ENCODE results near the gene SEMA3A. TPM values are rescaled to one million over a fixed set of nuclear protein-coding genes. Genes with fewer than 3 reads are reported as not detected.
A peak's percentile ranks its signal among the peaks of the same experiment; 100 is the strongest.

Gene SEMA3A
- total RNA-seq, 2 experiments from 2014 or later: 3.2 to 3.3 TPM

DNA sequence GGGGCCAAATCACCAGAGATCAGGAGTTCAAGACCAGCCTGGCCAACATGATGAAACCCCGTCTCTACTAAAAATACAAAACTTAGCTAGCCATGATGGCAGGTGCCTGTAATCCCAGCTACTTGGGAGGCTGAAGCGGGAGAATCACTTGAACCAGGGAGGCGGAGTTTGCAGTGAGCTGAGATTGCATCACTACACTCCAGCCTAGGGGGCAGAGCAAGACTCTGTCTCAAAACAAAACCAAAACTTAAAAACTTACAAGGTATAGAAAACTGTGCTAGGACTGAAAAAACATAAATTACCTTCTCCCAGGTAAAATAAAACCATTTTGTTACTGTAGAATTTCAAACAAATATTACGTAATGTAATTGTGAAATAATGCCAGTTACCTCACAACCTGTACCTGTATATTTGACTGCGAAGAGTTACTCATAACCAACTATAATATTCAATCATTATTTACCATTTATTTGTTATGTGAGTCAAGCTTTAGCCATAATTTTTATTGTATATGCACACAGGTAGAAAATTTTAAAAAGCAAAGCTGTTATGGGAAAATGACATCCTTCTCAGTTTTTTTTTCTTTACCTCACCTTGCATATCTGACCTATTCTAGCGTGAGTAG, 180.9 kb downstream of the SEMA3A start:
- peak; percentile 47 for ATAC-seq (ENCODE audit: low read depth)
- Mint-ChIP-seq H3K9me3 (no peaks in the 10 kb centered on the region), H3K27me3 (no peaks in the 10 kb centered on the region), H3K36me3 (no peaks in the 10 kb centered on the region), H3K4me1 (peaks cover 5% of the 10 kb centered on the region), H3K27ac (no peak overlapping the region), H3K4me3 (no peak overlapping the region)
- POLR2A ChIA-PET: no interaction called here
- DNase-seq: no peak

DNA sequence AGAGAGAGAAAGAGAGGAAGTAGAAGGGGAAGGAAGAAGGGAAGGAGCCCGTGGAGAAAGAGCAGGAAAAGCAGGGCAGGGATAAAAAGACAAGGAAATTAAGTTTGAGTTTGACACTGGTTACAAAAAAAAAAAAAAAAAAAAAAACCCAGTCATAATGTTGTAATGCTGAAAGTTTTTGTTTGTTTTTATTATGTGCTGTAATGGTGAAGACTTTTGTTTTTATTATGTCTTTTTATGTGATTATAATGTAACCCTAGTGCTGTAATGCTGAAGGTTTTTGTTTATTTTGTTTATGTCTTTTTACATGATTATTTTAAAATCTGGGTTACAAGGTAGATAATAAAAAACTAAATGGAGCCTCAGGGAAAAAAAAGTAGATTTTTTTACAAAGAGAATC, 184.8 kb downstream of the SEMA3A start:
- POLR2A ChIA-PET: no interaction called here
- no peaks in the 10 kb centered on the region for H3K36me3 Mint-ChIP-seq

GRCh38 chr7:84009051-84009450, 185.5 kb downstream of the SEMA3A start:
- Mint-ChIP-seq H3K9me3 (no peaks in the 10 kb centered on the region), H3K4me3 (no peak overlapping the region), H3K4me1 (peaks cover 5% of the 10 kb centered on the region), H3K27me3 (no peaks in the 10 kb centered on the region), H3K27ac (no peak overlapping the region), H3K36me3 (no peaks in the 10 kb centered on the region)
- POLR2A ChIA-PET: no interaction called here
- ATAC-seq (ENCODE audit: low read depth) (no peak), DNase-seq (no peak)

More for the DNA sequence above, 184.8 kb downstream of the SEMA3A start:
- ATAC-seq (ENCODE audit: low read depth): no peak
- no peak overlapping the region for H3K27ac Mint-ChIP-seq
- peaks cover 5% of the 10 kb centered on the region for H3K4me1 Mint-ChIP-seq
- H3K9me3 Mint-ChIP-seq: no peaks in the 10 kb centered on the region
- no peak for DNase-seq
- H3K4me3 Mint-ChIP-seq: no peak overlapping the region
- no peaks in the 10 kb centered on the region for H3K27me3 Mint-ChIP-seq

DNA sequence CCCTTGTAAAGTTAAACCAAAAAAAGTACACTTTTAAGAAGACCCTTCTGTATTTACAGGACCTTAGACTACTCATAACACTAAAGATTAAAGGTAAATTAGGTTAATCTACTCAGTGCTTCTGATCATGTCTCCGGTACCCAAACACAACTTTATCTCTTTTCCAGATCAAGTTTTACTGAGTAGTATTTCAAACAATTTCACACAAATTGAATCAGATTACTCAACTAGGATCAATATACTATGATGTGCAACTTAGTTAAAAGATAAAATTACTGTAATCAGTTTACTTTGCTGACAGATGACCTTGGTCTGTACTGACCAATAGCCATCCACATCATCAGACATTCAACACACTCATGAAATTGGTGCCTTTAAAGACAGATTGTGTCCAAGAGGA, 191.4 kb downstream of the SEMA3A start:
- no peak overlapping the region for H3K4me3 Mint-ChIP-seq
- H3K27me3 Mint-ChIP-seq: no peaks in the 10 kb centered on the region
- POLR2A ChIA-PET: no interaction called here
- H3K27ac Mint-ChIP-seq: no peak overlapping the region
- no peaks in the 10 kb centered on the region for H3K4me1 Mint-ChIP-seq
- no peaks in the 10 kb centered on the region for H3K36me3 Mint-ChIP-seq
- DNase-seq: no peak
- no peaks in the 10 kb centered on the region for H3K9me3 Mint-ChIP-seq
- ATAC-seq (ENCODE audit: low read depth): no peak

DNA sequence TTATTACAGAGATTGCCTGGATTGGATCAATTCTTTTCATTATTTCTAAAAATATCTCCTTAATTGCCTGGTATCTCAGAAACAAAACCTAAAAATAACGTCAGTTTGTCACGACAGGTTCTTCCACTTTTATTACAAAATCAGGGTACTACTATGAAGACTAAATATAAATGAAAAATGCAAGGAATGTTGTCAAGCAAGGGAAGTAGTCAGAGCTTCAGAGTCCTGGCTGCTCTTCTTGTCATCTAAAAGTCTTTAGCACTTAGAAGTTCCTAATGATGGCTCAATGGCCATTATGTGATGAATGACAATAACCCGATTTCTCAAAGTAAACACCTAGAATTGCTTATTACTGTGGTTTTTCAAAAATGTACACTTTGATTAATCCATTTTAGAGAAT, 192.2 kb downstream of the SEMA3A start:
- Mint-ChIP-seq H3K27me3 (no peaks in the 10 kb centered on the region), H3K9me3 (no peaks in the 10 kb centered on the region), H3K27ac (no peak overlapping the region), H3K4me3 (no peak overlapping the region), H3K4me1 (no peaks in the 10 kb centered on the region), H3K36me3 (no peaks in the 10 kb centered on the region)
- POLR2A ChIA-PET: no interaction called here
- ATAC-seq (ENCODE audit: low read depth) (no peak), DNase-seq (no peak)

DNA sequence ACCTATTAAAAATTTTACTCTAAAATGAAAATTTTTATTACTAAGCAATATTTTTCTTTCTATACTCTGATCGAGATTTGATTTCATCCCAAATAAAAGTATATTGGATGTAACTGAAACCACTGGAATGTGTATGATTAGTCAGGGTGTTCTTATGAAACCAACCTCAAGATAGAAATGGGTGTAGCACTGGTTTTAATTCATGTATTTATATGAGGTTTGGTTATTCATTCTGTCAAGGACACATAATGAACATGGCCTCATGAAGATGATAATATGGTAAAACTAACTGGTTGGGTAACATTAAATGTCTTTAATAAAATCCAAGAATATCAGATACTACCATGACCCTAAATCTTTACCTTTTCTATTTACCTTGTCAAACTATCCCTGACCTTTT, 197.7 kb downstream of the SEMA3A start:
- Mint-ChIP-seq H3K27me3 (no peaks in the 10 kb centered on the region), H3K4me3 (no peak overlapping the region), H3K9me3 (peaks cover 1% of the 10 kb centered on the region), H3K36me3 (no peaks in the 10 kb centered on the region), H3K27ac (no peak overlapping the region), H3K4me1 (no peaks in the 10 kb centered on the region)
- DNase-seq: no peak
- POLR2A ChIA-PET: no interaction called here
- ATAC-seq (ENCODE audit: low read depth): no peak

DNA sequence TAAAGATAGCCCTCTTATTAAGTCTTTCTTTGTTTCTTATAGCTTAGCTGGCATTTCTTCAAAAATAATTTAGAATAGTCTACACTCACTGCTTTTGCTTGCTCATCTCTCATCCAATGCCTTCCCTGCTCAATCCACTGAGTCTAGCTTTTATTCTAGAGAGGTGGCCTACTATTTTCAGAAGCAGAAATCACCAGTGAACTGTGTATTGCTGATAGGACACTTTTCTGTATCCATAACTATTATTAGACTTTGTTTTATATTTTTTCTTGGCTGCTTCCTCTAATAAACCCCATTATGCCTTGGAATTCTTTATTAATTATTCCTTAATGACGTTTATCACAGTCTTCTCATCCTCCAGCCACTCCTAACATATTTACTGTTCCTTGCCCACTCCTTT, 206.8 kb downstream of the SEMA3A start:
- DNase-seq: no peak
- Mint-ChIP-seq H3K4me3 (no peak overlapping the region), H3K27ac (no peak overlapping the region), H3K4me1 (peaks cover 2% of the 10 kb centered on the region), H3K27me3 (peaks cover 1% of the 10 kb centered on the region), H3K36me3 (peaks cover 2% of the 10 kb centered on the region), H3K9me3 (peaks cover 1% of the 10 kb centered on the region)
- ATAC-seq (ENCODE audit: low read depth): no peak
- POLR2A ChIA-PET: no interaction called here

- H3K9me3 Mint-ChIP-seq: no peaks in the 10 kb centered on the region
- peaks cover 2% of the 10 kb centered on the region for H3K4me1 Mint-ChIP-seq
- peaks cover 2% of the 10 kb centered on the region for H3K36me3 Mint-ChIP-seq
- no peak for DNase-seq
- POLR2A ChIA-PET: interaction anchor here (0.5 kb wide), 1 partner anchor 152 kb away, joined by 4 read pairs; no protein-coding TSS in a partner anchor
- peaks cover 1% of the 10 kb centered on the region for H3K27me3 Mint-ChIP-seq
- no peak for ATAC-seq (ENCODE audit: low read depth)
- no peak overlapping the region for H3K4me3 Mint-ChIP-seq
- peak overlapping the region; percentile 28 for H3K27ac Mint-ChIP-seq
Measured at GRCh38 chr7:83985821-83986220, 208.8 kb downstream of the SEMA3A start.

GRCh38 chr7:83984591-83984990, 210.0 kb downstream of the SEMA3A start:
- DNase-seq (no peak), ATAC-seq (ENCODE audit: low read depth) (no peak)
- POLR2A ChIA-PET: no interaction called here
- Mint-ChIP-seq H3K4me1 (peaks cover 2% of the 10 kb centered on the region), H3K36me3 (peaks cover 2% of the 10 kb centered on the region), H3K4me3 (no peak overlapping the region), H3K9me3 (no peaks in the 10 kb centered on the region), H3K27ac (no peak overlapping the region), H3K27me3 (peaks cover 1% of the 10 kb centered on the region)

GRCh38 chr7:83984076-83984475, 210.5 kb downstream of the SEMA3A start:
- Mint-ChIP-seq H3K27me3 (peaks cover 1% of the 10 kb centered on the region), H3K4me1 (peaks cover 2% of the 10 kb centered on the region), H3K36me3 (peaks cover 2% of the 10 kb centered on the region), H3K9me3 (no peaks in the 10 kb centered on the region), H3K4me3 (no peak overlapping the region), H3K27ac (no peak overlapping the region)
- DNase-seq (no peak), ATAC-seq (ENCODE audit: low read depth) (no peak)
- POLR2A ChIA-PET: no interaction called here

GRCh38 chr7:83983606-83984005, 211.0 kb downstream of the SEMA3A start:
- peaks cover 2% of the 10 kb centered on the region for H3K4me1 Mint-ChIP-seq
- DNase-seq (no peak), ATAC-seq (ENCODE audit: low read depth) (no peak)
- peaks cover 2% of the 10 kb centered on the region for H3K36me3 Mint-ChIP-seq
- H3K9me3 Mint-ChIP-seq: no peaks in the 10 kb centered on the region
- H3K27ac Mint-ChIP-seq: no peak overlapping the region
- POLR2A ChIA-PET: interaction anchor here (0.5 kb wide), 1 partner anchor 200 kb away, joined by 4 read pairs; no protein-coding TSS in a partner anchor
- H3K4me3 Mint-ChIP-seq: no peak overlapping the region
- H3K27me3 Mint-ChIP-seq: peaks cover 1% of the 10 kb centered on the region

GRCh38 chr7:83976302-83976701, 218.3 kb downstream of the SEMA3A start:
- Mint-ChIP-seq H3K27me3 (peaks cover 2% of the 10 kb centered on the region), H3K9me3 (no peaks in the 10 kb centered on the region), H3K36me3 (peaks cover 1% of the 10 kb centered on the region), H3K4me3 (no peak overlapping the region), H3K4me1 (no peaks in the 10 kb centered on the region), H3K27ac (no peak overlapping the region)
- DNase-seq (no peak), ATAC-seq (ENCODE audit: low read depth) (peak; percentile 70)
- POLR2A ChIA-PET: no interaction called here

DNA sequence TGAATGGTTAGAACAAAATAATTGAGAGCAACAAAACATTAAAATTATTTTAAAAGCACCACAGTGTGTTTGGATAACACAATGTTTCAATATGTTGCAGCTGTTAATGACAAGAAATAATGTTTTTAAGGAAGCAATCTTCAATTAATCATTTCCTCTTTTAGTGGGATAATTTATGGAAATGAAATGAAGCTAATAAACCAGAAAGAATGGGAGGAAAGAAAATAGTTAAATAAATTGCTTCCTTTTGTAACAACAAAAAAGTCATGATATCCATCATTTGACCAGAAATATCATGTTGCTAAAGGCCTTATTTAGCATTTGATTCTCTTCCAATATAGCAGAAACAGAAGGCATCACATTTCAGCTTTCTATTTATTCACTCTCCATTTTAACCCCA, 224.5 kb downstream of the SEMA3A start:
- Mint-ChIP-seq H3K36me3 (no peaks in the 10 kb centered on the region), H3K27me3 (no peaks in the 10 kb centered on the region), H3K4me3 (no peak overlapping the region), H3K27ac (no peak overlapping the region), H3K4me1 (no peaks in the 10 kb centered on the region), H3K9me3 (no peaks in the 10 kb centered on the region)
- ATAC-seq (ENCODE audit: low read depth) (no peak), DNase-seq (no peak)
- POLR2A ChIA-PET: no interaction called here

DNA sequence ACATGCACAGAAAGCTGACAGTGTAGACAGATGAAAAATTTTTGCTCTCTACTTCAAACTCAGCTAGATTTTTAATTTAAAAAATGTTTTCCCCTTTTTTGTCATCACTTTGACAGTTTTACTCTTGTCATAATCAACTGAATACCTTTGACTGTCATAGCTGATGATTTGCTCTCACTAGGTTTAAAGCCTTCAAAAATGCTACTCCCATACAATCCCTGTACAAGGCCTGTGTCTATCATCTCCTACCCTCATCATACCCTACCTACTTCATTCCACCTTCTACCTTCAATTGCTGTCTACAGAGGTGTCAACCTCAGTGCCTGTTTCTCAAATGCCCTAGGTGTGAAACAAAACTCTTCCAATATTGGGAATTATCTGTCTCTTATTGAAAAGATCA, 230.3 kb downstream of the SEMA3A start:
- Mint-ChIP-seq H3K4me1 (no peaks in the 10 kb centered on the region), H3K27ac (no peak overlapping the region), H3K36me3 (no peaks in the 10 kb centered on the region), H3K27me3 (peaks cover 2% of the 10 kb centered on the region), H3K4me3 (no peak overlapping the region), H3K9me3 (no peaks in the 10 kb centered on the region)
- ATAC-seq (ENCODE audit: low read depth) (no peak), DNase-seq (no peak)
- POLR2A ChIA-PET: no interaction called here

DNA sequence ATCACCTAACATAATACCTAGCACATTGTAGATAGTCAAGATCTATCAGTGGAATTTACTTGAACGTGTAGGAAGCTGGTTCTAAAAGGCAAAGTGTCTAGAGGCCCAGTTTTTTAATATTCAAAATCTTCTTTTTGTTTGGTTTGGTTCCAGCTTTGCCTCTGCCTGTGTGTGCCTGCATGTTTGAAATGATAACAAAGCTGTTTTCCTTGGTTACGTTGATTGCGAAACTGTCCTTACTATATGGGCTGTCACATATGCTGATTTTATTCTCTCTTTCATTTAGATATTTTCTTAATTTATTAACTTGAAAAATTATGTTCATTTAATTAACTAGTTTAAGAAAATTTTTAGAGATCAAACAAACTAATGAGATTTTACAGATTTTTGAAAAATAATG, 237.3 kb downstream of the SEMA3A start:
- Mint-ChIP-seq H3K27ac (no peak overlapping the region), H3K27me3 (peaks cover 13% of the 10 kb centered on the region), H3K4me3 (no peak overlapping the region), H3K36me3 (no peaks in the 10 kb centered on the region), H3K4me1 (no peaks in the 10 kb centered on the region), H3K9me3 (no peaks in the 10 kb centered on the region)
- POLR2A ChIA-PET: no interaction called here
- DNase-seq (no peak), ATAC-seq (ENCODE audit: low read depth) (no peak)
